Measurements from ENCODE around the gene NDUFA1. TPM values are rescaled to one million over a fixed set of nuclear protein-coding genes. Genes with fewer than 3 reads are reported as not detected.
"Not testable (repeated sequence)": the region's sequence is repeated elsewhere in the genome, so short reads cannot be mapped to it uniquely, and the experiment has no call there.

The NDUFA1 gene
- total RNA-seq, 3 donors from 2014 or later = 45.5 to 70.8 (median 47.5) TPM

DNA sequence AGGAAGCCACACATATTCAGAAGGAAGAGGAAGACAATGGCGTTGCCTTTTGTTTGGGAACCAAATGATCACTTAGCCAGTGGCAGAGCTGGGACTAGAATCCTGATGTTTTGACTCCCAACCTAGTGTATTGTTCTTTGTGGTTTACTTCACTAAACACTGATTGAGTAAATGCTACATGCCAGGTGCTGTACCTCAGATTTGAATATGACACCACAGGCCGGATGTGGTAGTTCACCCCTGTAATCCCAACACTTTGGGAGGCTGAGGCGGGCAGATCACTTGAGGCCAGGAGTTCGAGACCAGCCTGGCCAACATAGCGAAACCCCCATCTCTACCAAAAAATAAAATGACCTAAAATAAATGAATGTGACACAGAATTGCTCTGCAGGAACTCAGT lies 8.4 kb downstream of the NDUFA1 start:
- TF ChIP-seq, protein P1, sequence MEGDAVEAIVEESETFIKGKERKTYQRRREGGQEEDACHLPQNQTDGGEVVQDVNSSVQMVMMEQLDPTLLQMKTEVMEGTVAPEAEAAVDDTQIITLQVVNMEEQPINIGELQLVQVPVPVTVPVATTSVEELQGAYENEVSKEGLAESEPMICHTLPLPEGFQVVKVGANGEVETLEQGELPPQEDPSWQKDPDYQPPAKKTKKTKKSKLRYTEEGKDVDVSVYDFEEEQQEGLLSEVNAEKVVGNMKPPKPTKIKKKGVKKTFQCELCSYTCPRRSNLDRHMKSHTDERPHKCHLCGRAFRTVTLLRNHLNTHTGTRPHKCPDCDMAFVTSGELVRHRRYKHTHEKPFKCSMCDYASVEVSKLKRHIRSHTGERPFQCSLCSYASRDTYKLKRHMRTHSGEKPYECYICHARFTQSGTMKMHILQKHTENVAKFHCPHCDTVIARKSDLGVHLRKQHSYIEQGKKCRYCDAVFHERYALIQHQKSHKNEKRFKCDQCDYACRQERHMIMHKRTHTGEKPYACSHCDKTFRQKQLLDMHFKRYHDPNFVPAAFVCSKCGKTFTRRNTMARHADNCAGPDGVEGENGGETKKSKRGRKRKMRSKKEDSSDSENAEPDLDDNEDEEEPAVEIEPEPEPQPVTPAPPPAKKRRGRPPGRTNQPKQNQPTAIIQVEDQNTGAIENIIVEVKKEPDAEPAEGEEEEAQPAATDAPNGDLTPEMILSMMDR (IDR thresholded peaks at IDR 0.05) = no peak
- TF ChIP-seq POLR2A (IDR thresholded peaks at IDR 0.05) (no peak), POLR2AphosphoS5 (IDR thresholded peaks at IDR 0.05) (no peak)
- Histone ChIP-seq H3K27ac (no peak overlapping the region), H3K9me3 (no peaks in the 10 kb centered on the region), H3K36me3 (no peaks in the 10 kb centered on the region), H3K27me3 (no peaks in the 10 kb centered on the region), H3K4me3 (no peak overlapping the region), H3K4me1 (no peaks in the 10 kb centered on the region)
- no peak for DNase-seq (ENCODE audit: low spot score in 2 of 2)
- intact Hi-C loops (cut with DNase I; ENCODE audit: low total_unique reads) = no loop called here

- TF ChIP-seq POLR2A (IDR thresholded peaks at IDR 0.05) = no peak
- TF ChIP-seq, protein P1 (IDR thresholded peaks at IDR 0.05) = peak in 2 of 3 donors; percentile 26 to 28
- intact Hi-C loops (cut with DNase I; ENCODE audit: low total_unique reads) = no loop called here
- Histone ChIP-seq H3K4me3 (no peak overlapping the region), H3K27ac (no peak overlapping the region), H3K9me3 (no peaks in the 10 kb centered on the region), H3K36me3 (no peaks in the 10 kb centered on the region), H3K4me1 (no peaks in the 10 kb centered on the region), H3K27me3 (no peaks in the 10 kb centered on the region)
- DNase-seq (ENCODE audit: low spot score in 2 of 2) = no peak
Measured at GRCh38 chrX:119880552-119881437, 9.2 kb downstream of the NDUFA1 start.

DNA sequence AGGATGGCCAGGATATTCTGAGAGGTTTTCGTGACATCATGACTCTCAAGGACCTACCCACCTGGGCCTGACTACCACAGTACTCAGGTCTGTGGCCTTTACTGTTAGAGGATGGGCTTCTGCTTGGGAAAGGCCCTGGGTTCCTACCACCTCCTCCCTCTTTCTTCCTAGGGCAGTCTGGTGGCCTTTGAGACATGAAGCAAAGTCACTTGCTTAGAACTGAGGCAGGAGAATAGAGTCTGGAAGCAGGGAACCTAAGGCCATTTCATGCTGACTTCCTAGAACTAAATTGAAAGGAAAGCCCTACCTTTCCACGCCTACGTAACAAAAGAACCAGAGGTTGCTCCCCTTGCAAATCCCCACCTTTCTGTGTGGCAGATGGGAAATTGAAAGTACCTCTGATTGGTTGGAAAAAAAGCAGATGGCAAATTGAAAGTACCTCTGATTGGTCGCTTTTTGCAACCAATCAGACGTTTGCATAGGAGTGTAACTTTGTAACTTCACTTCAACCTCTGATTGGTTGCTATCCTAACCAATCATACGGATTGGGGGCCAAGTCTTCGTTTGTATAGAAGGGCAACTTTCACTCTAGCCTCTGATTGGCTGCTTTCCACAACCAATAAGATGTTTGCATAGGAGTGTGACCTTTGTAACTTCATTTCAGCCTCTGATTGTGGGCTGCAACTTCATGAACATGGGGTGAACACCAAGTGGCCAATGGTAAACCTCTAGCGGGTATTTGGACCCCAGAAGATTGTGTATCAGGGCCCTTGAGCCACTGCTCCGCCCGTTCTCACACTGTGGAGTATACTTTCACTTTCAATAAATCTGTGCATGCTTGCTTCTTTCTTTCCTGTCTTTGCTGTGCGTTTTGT lies 14.2 kb downstream of the NDUFA1 start:
- TF ChIP-seq POLR2A (IDR thresholded peaks at IDR 0.05) = no peak
- no peak for TF ChIP-seq POLR2AphosphoS5 (IDR thresholded peaks at IDR 0.05)
- TF ChIP-seq, protein P1 (IDR thresholded peaks at IDR 0.05) = no peak
- H3K27me3 ChIP-seq = no peaks in the 10 kb centered on the region
- intact Hi-C loops (cut with DNase I; ENCODE audit: low total_unique reads) = no loop called here

DNA sequence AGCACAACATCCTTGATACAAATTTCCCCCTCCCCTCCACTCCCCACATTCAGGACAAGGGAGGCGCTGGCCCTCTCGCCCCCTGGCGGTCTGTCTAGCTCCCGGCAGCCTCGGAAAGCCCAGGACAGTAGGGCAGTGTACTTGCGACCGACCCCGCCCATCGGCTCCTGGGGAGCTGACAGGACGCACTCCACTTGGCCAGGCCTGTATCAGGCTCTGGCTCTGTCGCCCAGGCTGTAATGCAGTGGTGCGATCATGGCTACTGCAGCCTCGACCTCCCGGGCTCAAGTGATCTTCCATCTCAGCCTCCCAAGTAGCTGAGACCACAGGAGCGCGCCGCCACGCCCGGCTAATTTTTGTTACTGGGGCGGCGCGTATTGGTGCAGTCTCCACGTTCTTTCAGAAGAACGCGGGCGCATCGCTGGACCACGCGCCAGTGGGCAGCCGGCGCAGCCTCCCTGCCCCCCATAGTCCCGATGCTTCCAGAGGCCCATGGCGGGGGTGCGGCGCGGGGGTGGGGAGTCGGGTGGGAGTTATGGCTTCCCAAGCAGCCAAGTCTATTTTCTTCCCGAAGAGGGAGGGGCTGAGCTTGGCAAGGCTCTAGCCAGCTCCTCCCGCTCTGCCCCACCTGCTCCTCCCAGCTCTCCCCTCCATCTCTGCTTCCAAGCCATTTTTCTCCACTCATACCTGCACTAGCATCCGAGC lies 16.2 kb downstream of the NDUFA1 start:
- Histone ChIP-seq H3K27me3 (no peaks in the 10 kb centered on the region), H3K27ac (no peak overlapping the region), H3K4me1 (no peaks in the 10 kb centered on the region), H3K9me3 (no peaks in the 10 kb centered on the region), H3K36me3 (no peaks in the 10 kb centered on the region), H3K4me3 (peak overlapping the region; percentile 9 to 62 (median 38))
- no peak for TF ChIP-seq POLR2A (IDR thresholded peaks at IDR 0.05)
- TF ChIP-seq POLR2AphosphoS5 (IDR thresholded peaks at IDR 0.05) = no peak
- TF ChIP-seq, protein P1 (IDR thresholded peaks at IDR 0.05) = peak in 2 of 3 donors; percentile 14 to 26
- peak in 1 of 2 donors; percentile 52 for DNase-seq (ENCODE audit: low spot score in 2 of 2)
- intact Hi-C loops (cut with DNase I; ENCODE audit: low total_unique reads) = no loop called here

More for the DNA sequence above, 14.2 kb downstream of the NDUFA1 start:
- no peak overlapping the region for H3K27ac ChIP-seq
- peak overlapping the region in 1 of 3 donors; percentile 1 for H3K4me3 ChIP-seq
- H3K36me3 ChIP-seq = no peaks in the 10 kb centered on the region
- no peak for DNase-seq (ENCODE audit: low spot score in 2 of 2)
- H3K4me1 ChIP-seq = no peaks in the 10 kb centered on the region
- H3K9me3 ChIP-seq = no peaks in the 10 kb centered on the region

- H3K9me3 ChIP-seq; intact Hi-C loops (cut with DNase I; ENCODE audit: low total_unique reads); H3K4me3 ChIP-seq; H3K4me1 ChIP-seq; H3K36me3 ChIP-seq; DNase-seq (ENCODE audit: low spot score in 2 of 2); H3K27ac ChIP-seq; H3K27me3 ChIP-seq: not testable (repeated sequence)
Measured at GRCh38 chrX:119890626-119891025, 19.0 kb downstream of the NDUFA1 start.

DNA sequence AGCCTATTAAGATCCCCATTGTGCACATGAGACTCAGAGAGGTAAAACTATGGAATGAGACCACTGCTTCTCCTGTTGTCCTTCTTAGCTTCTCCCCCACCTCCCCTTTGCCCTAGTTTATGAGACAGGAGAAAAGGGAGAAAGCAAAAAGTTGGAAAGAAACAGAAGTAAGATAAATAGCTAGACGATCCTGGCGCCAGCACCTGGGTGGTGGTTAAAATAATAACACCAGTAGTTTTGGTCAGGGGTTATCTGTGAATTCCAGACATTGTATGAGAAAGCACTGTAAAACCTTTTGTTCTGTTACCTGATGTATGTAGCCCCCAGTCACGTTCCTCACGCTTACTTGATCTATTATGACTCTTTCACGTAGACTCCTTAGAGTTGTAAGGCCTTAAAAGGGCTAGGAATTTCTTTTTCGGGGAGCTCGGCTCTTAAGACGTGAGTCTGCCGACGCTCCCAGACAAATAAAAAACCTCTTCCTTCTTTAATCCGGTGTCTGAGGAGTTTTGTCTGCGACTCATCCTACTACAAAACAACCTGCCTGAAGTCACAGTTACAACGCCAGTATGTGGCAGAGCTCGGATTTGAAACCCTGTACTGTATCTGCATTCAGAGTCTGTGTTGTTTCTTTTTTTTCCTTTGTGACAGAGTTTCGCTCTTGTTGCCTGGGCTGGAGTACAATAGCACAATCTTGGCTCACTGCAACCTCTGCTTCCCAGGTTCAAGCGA lies 20.5 kb downstream of the NDUFA1 start:
- H3K9me3 ChIP-seq, H3K27me3 ChIP-seq: not testable (repeated sequence)

More for the DNA sequence above, 20.5 kb downstream of the NDUFA1 start:
- H3K4me3 ChIP-seq; H3K4me1 ChIP-seq; DNase-seq (ENCODE audit: low spot score in 2 of 2); H3K36me3 ChIP-seq; intact Hi-C loops (cut with DNase I; ENCODE audit: low total_unique reads); H3K27ac ChIP-seq: not testable (repeated sequence)

Measured in breast epithelium (tissue), 4 donors.